Choroid plexus epithelial cell (primary cell): Measurements from ENCODE around the gene SLC46A2.

Experiments used
- DNase-seq: peaks from one replicate; pipeline ENCODE4 v3.0.0-alpha.2; 2010; ENCODE audit warnings: low read depth
- H3K4me3 ChIP-seq: 2 replicates; pipeline ENCODE4 v1.5.1; 2011; ENCODE audit warnings: low read depth, mild to moderate bottlenecking, control low read depth, low read length, moderate library complexity
- CTCF ChIP-seq: conservative IDR thresholded peaks from 2 replicates; pipeline ENCODE4 v1.5.1; 2011; ENCODE audit warnings: low read depth, mild to moderate bottlenecking, control low read depth, inconsistent platforms, low read length, moderate library complexity

SLC46A2 gene

DNA sequence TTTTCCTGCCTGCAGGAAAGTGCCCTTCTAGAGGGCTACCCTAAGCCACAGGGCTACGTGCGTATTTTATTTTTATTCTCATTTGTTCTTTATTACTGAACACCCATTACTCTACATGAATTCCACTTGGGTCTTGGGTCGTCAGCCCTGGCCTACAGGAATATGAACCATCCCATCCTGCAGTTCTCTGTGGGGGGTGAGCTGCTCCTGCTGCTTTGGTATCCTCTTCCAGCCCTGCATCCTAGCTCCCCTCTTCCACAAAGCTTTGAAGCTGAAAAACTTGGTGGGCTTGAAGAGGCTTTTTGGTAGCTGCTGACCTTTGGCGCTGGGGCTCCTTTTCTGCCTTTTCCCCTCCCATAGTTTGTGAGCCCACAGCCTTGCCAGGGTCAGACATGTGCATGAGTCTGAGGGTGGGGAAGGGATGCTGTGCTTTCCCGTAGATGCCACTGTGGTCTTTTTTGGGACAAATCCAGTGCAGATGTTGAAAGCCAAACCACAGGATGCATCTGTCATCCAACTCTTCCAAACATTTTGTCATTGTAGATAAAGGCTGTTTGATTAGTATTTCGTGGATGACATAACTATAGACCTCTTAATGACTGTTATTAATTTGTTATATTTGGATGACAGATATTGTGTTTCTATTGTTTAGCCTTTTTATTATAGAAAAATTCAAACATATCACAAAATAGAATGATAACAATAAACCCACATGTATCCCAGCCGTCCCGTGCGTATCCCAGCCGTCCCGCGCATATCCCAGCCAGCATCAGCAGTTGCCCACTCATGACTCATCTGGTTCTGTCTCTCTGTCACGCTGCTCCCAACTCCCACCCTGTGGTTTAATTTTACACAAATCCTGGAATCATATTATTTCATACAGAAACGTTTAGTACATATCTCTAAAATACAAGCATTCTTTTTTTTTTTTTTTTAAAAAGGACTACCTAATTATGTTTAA is 43.9 kb downstream of the SLC46A2 start:
- no peak overlapping the region for H3K4me3 ChIP-seq
- DNase-seq = no peak
- TF ChIP-seq CTCF = no peak

- TF ChIP-seq CTCF = peak; percentile 99
- no peak overlapping the region for H3K4me3 ChIP-seq
- DNase-seq = peak; percentile 79
Observed at GRCh38 chr9:112844771-112845542, 45.7 kb downstream of the SLC46A2 start.

- no peak for DNase-seq
- no peak overlapping the region for H3K4me3 ChIP-seq
- no peak for TF ChIP-seq CTCF
Observed at GRCh38 chr9:112842555-112842954, 48.1 kb downstream of the SLC46A2 start.

DNA sequence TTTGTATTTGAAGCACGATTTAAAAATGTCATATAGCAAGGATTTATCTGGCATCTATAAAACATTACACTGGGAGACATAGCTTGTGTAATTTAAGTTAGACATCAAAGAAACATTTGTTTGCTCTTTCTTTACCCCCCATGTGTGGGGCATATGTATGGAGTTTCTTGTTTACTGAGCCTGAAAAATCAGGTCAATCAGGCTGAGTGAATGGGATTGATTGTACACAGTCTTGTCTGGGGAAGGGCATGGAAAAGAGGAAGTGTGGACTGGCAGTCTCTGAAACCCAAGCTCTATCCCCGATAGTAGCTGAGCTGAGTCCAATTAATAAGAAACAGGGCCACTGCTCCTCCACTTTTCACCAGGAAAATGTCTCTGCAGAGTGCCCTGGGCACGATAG is 49.4 kb downstream of the SLC46A2 start:
- no peak for TF ChIP-seq CTCF
- no peak for DNase-seq
- H3K4me3 ChIP-seq = no peak overlapping the region

DNA sequence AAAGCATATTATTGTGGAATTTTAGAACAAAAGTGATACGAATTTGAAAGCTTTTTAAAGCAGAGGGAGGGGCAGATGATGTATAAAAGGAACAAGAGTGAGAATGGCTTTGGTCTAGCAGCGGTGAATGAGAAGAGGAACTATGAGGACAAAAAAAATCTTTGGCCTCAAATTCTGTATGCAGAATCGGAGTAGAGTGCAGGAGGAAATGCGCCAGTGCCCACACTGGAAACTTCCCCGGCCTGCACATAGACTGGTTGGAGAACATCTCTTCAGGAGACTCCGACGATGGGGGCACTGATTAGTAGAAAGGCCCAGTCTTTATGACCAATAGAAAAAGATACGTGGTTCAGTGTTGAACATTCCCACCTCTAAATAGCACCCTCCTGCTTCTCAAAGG is 51.3 kb downstream of the SLC46A2 start:
- TF ChIP-seq CTCF = no peak
- no peak for DNase-seq
- no peak overlapping the region for H3K4me3 ChIP-seq

DNA sequence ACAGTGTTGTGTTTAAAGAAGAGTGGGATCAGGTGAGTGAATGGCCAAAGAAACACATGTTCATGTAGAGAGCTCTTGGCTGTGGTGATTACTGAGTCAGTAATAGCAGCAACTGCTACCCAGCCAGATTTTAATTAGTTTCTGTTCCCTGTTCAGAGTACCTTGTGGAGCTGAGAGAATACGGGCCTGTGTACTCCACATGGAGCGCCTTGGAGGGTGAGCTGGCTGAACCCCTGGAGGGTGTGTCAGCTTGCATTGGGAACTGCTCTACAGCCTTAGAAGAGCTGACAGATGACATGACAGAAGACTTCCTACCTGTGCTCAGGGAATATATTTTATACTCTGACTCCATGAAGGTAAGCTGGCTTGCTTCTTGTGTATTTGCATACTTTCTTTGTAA is 52.3 kb downstream of the SLC46A2 start:
- DNase-seq = no peak
- no peak for TF ChIP-seq CTCF
- H3K4me3 ChIP-seq = no peak overlapping the region

- no peak for TF ChIP-seq CTCF
- no peak overlapping the region for H3K4me3 ChIP-seq
- no peak for DNase-seq
Observed at GRCh38 chr9:112836394-112836793, 54.3 kb downstream of the SLC46A2 start.
